ENCODE data around the gene KDM2B.

DNA sequence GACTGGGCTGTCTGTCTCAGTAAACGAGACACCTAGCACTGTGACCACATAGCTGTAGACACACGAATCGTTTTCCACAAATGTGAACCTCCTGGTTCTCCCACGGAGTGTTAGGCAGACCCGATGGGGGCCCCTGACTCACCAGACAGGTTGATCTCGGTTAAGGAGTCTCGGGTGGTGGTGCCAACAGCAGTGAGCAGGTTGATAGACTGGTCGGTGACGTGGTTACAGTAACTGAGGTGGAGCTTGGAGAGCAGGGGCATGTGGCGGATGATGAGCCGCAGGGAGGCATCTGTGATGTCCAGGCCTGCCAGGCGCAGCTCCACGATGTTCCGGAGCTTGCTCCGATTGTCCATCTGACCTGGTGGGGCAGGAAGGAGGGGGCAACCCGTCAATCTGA lies 141.1 kb downstream of the KDM2B start:
- no peak for TF ChIP-seq POLR2A (IDR thresholded peaks at IDR 0.05)
- TF ChIP-seq, protein P1, sequence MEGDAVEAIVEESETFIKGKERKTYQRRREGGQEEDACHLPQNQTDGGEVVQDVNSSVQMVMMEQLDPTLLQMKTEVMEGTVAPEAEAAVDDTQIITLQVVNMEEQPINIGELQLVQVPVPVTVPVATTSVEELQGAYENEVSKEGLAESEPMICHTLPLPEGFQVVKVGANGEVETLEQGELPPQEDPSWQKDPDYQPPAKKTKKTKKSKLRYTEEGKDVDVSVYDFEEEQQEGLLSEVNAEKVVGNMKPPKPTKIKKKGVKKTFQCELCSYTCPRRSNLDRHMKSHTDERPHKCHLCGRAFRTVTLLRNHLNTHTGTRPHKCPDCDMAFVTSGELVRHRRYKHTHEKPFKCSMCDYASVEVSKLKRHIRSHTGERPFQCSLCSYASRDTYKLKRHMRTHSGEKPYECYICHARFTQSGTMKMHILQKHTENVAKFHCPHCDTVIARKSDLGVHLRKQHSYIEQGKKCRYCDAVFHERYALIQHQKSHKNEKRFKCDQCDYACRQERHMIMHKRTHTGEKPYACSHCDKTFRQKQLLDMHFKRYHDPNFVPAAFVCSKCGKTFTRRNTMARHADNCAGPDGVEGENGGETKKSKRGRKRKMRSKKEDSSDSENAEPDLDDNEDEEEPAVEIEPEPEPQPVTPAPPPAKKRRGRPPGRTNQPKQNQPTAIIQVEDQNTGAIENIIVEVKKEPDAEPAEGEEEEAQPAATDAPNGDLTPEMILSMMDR (IDR thresholded peaks at IDR 0.05): no peak

Data from vagina (tissue), 2 donors.